Measurements from ENCODE around the gene GPD1. TPM values are rescaled to one million over a fixed set of nuclear protein-coding genes. Genes with fewer than 3 reads are reported as not detected.
A peak's percentile ranks its signal among the peaks of the same experiment; 100 is the strongest.
"Not testable (repeated sequence)": the region's sequence is repeated elsewhere in the genome, so short reads cannot be mapped to it uniquely, and the experiment has no call there.

GPD1 gene
- total RNA-seq, 2 experiments from 2014 or later, result 0.25 to 0.37 TPM

GRCh38 chr12:50151047-50151687 is 47.4 kb downstream of the GPD1 start:
- ChIA-PET CTCF (interaction anchor here (1.0 to 1.7 kb wide), 3 partner anchors 19 to 249 kb away, joined by 3 to 5 read pairs (median 4); no protein-coding TSS in a partner anchor), POLR2A (no interaction called here)
- DNase-seq, result no peak
- no peak overlapping the region for H3K4me3 Mint-ChIP-seq
- H3K27ac Mint-ChIP-seq, result peak overlapping the region; percentile 22
- peaks cover 25% of the 10 kb centered on the region for H3K4me1 Mint-ChIP-seq
- H3K27me3 Mint-ChIP-seq, result no peaks in the 10 kb centered on the region
- peak; percentile 38 for ATAC-seq
- H3K9me3 Mint-ChIP-seq (ENCODE audit: low read depth), result no peaks in the 10 kb centered on the region
- intact Hi-C loops (cut with DNase I, micrococcal nuclease), result no loop called here
- no peaks in the 10 kb centered on the region for H3K36me3 Mint-ChIP-seq (ENCODE audit: low read depth)

DNA sequence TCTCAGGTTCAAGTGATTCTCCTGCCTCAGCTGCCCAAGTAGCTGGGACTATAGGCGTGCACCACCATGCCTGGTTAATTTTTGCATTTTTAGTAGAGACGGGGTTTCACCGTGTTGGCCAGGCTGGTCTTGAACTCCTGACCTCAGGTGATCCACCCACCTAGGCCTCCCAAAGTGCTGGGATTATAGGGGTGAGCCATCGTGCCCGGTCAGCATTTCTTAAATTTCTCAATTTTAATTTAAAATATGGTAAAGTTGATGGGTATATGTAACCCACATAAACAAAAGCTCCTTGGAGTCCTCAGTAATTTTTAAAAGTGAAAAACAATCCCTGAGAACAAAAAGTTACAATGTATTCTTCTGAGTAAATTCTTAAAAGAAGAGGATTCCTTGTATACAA is 51.1 kb downstream of the GPD1 start:
- H3K9me3 Mint-ChIP-seq (ENCODE audit: low read depth); intact Hi-C loops (cut with DNase I, micrococcal nuclease); DNase-seq; POLR2A ChIA-PET; H3K27ac Mint-ChIP-seq; ATAC-seq; H3K27me3 Mint-ChIP-seq; H3K4me3 Mint-ChIP-seq: not testable (repeated sequence)
- peaks cover 12% of the 10 kb centered on the region for H3K36me3 Mint-ChIP-seq (ENCODE audit: low read depth)
- peaks cover 34% of the 10 kb centered on the region for H3K4me1 Mint-ChIP-seq
- CTCF ChIA-PET, result interaction anchor here (0.8 to 4.4 kb wide), 6 partner anchors 9 to 210 kb away, joined by 3 to 20 read pairs (median 5); no protein-coding TSS in a partner anchor

GRCh38 chr12:50156641-50157040 is 52.8 kb downstream of the GPD1 start:
- POLR2A ChIA-PET, result interaction anchor here (0.9 kb wide), 1 partner anchor 19 kb away, joined by 3 read pairs; no protein-coding TSS in a partner anchor
- CTCF ChIA-PET, result interaction anchor here (0.6 to 4.0 kb wide), 7 partner anchors 10 to 86 kb away, joined by 3 to 16 read pairs (median 3); no protein-coding TSS in a partner anchor
- Mint-ChIP-seq H3K4me3 (no peak overlapping the region), H3K27ac (no peak overlapping the region), H3K36me3 (ENCODE audit: low read depth) (peaks cover 12% of the 10 kb centered on the region), H3K27me3 (no peaks in the 10 kb centered on the region), H3K9me3 (ENCODE audit: low read depth) (no peaks in the 10 kb centered on the region), H3K4me1 (peaks cover 30% of the 10 kb centered on the region)
- intact Hi-C loops (cut with DNase I, micrococcal nuclease), result no loop called here
- DNase-seq (no peak), ATAC-seq (no peak)

DNA sequence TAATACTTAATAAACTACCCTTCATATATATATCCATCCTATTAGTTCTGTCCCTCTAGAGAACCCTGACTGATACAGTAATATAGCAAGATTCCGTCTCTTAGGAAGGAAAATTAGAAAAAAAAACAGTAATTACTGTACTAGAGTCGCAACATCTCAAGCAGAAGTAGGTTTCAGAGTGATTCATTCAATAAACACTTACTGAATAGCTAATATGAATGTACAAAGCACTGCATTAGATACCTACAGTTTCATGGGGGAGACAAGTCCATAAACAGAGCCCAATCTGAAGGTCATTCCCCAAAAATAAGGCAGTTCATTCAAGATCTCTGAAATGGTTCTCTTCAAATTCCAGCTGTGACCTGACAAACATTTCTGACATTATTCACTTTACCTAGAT is 53.5 kb downstream of the GPD1 start:
- no peaks in the 10 kb centered on the region for H3K27me3 Mint-ChIP-seq

DNA sequence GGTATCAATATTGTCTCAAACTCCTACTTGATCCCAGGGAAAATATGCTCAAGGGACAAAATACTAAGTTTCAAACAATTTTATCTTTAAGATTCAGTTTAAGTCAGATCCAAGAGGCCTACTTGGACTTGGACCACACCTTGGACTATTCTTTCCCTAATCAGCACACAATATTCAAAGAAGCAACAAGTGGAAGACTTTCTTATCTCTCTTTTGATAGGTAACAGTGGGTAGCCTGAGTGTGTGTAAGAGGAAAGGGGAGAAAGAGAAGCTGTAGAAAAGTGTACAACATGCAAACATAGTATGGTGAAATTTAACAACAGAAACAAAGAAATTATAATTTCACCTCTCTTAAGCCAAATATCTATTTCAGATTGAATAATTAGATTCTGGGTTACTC is 56.8 kb downstream of the GPD1 start:
- no peak for ATAC-seq
- H3K27ac Mint-ChIP-seq, result no peak overlapping the region
- H3K4me1 Mint-ChIP-seq, result peaks cover 48% of the 10 kb centered on the region

More for the DNA sequence above, 53.5 kb downstream of the GPD1 start:
- peaks cover 12% of the 10 kb centered on the region for H3K36me3 Mint-ChIP-seq (ENCODE audit: low read depth)
- DNase-seq, result no peak
- H3K9me3 Mint-ChIP-seq (ENCODE audit: low read depth), result no peaks in the 10 kb centered on the region
- H3K4me1 Mint-ChIP-seq, result peaks cover 32% of the 10 kb centered on the region
- H3K27ac Mint-ChIP-seq, result peak overlapping the region; percentile 17
- ChIA-PET POLR2A (interaction anchor here (0.6 kb wide), 2 partner anchors 10 to 56 kb away, joined by 6 to 9 read pairs; partner anchors contain the start of gene CERS5), CTCF (interaction anchor here (0.6 to 4.0 kb wide), 6 partner anchors 9 to 212 kb away, joined by 3 to 16 read pairs (median 4); no protein-coding TSS in a partner anchor)
- intact Hi-C loops (cut with DNase I, micrococcal nuclease), result no loop called here
- no peak overlapping the region for H3K4me3 Mint-ChIP-seq
- ATAC-seq, result peak; percentile 72

More for the DNA sequence above, 56.8 kb downstream of the GPD1 start:
- intact Hi-C loops (cut with DNase I, micrococcal nuclease), result no loop called here
- no peaks in the 10 kb centered on the region for H3K9me3 Mint-ChIP-seq (ENCODE audit: low read depth)
- DNase-seq, result no peak
- H3K36me3 Mint-ChIP-seq (ENCODE audit: low read depth), result peaks cover 18% of the 10 kb centered on the region
- POLR2A ChIA-PET, result no interaction called here
- H3K4me3 Mint-ChIP-seq, result no peak overlapping the region
- CTCF ChIA-PET, result interaction anchor here (0.9 to 1.5 kb wide), 3 partner anchors 12 to 238 kb away, joined by 3 to 10 read pairs (median 3); partner anchors contain the start of gene COX14
- H3K27me3 Mint-ChIP-seq, result no peaks in the 10 kb centered on the region

Other genes with a start within 250 kb of the GPD1 start
- gene FAIM2, start 200.1 kb upstream of the GPD1 start, total RNA-seq, result under 1 TPM; 0.53 to 0.91 TPM
- not detected for gene AQP2, start 153.3 kb upstream of the GPD1 start, total RNA-seq
- not detected for gene AQP5, start 142.1 kb upstream of the GPD1 start, total RNA-seq
- gene AQP6, start 131.1 kb upstream of the GPD1 start, total RNA-seq, result not detected
- gene RACGAP1, start 78.5 kb upstream of the GPD1 start, total RNA-seq, result 100 to 1,000 TPM in 1 of 2 experiments, 10 to 100 TPM in 1; 99.7 to 118 TPM
- gene ASIC1, start 46.4 kb upstream of the GPD1 start, total RNA-seq, result 1 to 10 TPM; 7.3 to 8.0 TPM
- gene SMARCD1, start 18.7 kb upstream of the GPD1 start, total RNA-seq, result 10 to 100 TPM; 51.8 to 76.6 TPM
- 10 to 100 TPM; 26.8 to 44.2 TPM for gene COX14, start 8.2 kb downstream of the GPD1 start, total RNA-seq
- gene CERS5, start 63.4 kb downstream of the GPD1 start, total RNA-seq, result 10 to 100 TPM; 49.4 to 64.4 TPM
- gene LIMA1, start 179.5 kb downstream of the GPD1 start, total RNA-seq, result 10 to 100 TPM; 69.7 to 90.4 TPM

Measured in activated CD4-positive, alpha-beta T cell treated with anti-CD3 and anti-CD28 coated beads for 36 hours (primary cell).